Tibial nerve (tissue), 4 donors: Measurements from ENCODE around the gene MAP3K12. TPM values are rescaled to one million over a fixed set of nuclear protein-coding genes. Genes with fewer than 3 reads are reported as not detected.

Experiments
- DNase-seq, 2 donors: peaks; one replicate each; pipeline ENCODE4 v3.0.0-alpha.2; 2019; ENCODE audit warnings: low spot score in 2 of 2
- H3K27ac ChIP-seq, 4 donors: fragments of 200-600 bp; sonication (generic) in 3 of 4; one replicate each; pipeline ENCODE4 v1.5.1; 2017 to 2019; ENCODE audit warnings: mild to moderate bottlenecking in 1 of 4
- H3K27me3 ChIP-seq, 2 donors: fragments of 200-600 bp; sonication (generic) in 1 of 2; one replicate each; pipeline versions ENCODE4 v1.5.1 to v1.6.0; 2017 to 2019
- H3K36me3 ChIP-seq, 3 donors: fragments of 200-600 bp; sonication (generic); one replicate each; pipeline ENCODE4 v1.5.1; 2018 to 2019
- H3K4me1 ChIP-seq, 4 donors: fragments of 200-600 bp; sonication (generic) in 3 of 4; one replicate each; pipeline ENCODE4 v1.5.1; 2017 to 2019
- H3K4me3 ChIP-seq, 4 donors: fragments of 200-600 bp; sonication (generic) in 3 of 4; one replicate each; pipeline ENCODE4 v1.5.1; 2017 to 2019; ENCODE audit warnings: mild to moderate bottlenecking in 1 of 4, moderate library complexity in 1 of 4
- H3K9me3 ChIP-seq, 4 donors: fragments of 200-600 bp; sonication (generic) in 3 of 4; one replicate each; pipeline ENCODE4 v1.5.1; 2017 to 2019
- CTCF ChIP-seq, 5 experiments: fragments of 200-600 bp in 3 of 5; fragments of 450-650 bp in 2 of 5; sonication (generic) in 3 of 5; IDR thresholded peaks; one replicate each; pipeline ENCODE4 v1.5.1; 2016 to 2019; ENCODE audit warnings: antibody characterized with exemption in 5 of 5, mild to moderate bottlenecking in 3 of 5, moderate library complexity in 2 of 5
- EP300 ChIP-seq, 2 donors: sonication (generic); formaldehyde crosslinking; IDR thresholded peaks; one replicate each; pipeline ENCODE4 v1.6.1; 2017; ENCODE audit warnings: antibody characterized with exemption in 2 of 2, mild to moderate bottlenecking in 1 of 2
- POLR2A ChIP-seq, 2 donors: fragments of 450-650 bp; IDR thresholded peaks; one replicate each; pipeline ENCODE4 v1.6.1; 2017; ENCODE audit warnings: antibody characterized with exemption in 2 of 2, mild to moderate bottlenecking in 2 of 2, moderate library complexity in 2 of 2
- WGBS, 2 donors: methylation state at CpG; one replicate each; pipeline ENCODE4 v1.1.5; 2018; 5-methylcytosine and 5-hydroxymethylcytosine counted together
- total RNA-seq, 4 donors: library from RNA; depleted of rRNA; stranded (reverse); fragments of >200 nt; gene quantifications; one replicate each; pipeline ENCODE4 v1.1.0, GENCODE V29; 2016

The MAP3K12 gene
- total RNA-seq, 4 donors from 2014 or later = 35.6 to 95.1 (median 58.3) TPM

GRCh38 chr12:53516758-53517455 lies 17.6 kb upstream of the MAP3K12 start:
- H3K4me3 ChIP-seq = no peak overlapping the region

GRCh38 chr12:53515291-53515680 lies 16.0 kb upstream of the MAP3K12 start:
- Histone ChIP-seq H3K36me3 (peaks cover 0 to 100% (median 24%) of the 10 kb centered on the region in 3 donors), H3K4me3 (no peak overlapping the region)

More at GRCh38 chr12:53516758-53517455, 17.6 kb upstream of the MAP3K12 start:
- Histone ChIP-seq H3K27me3 (no peaks in the 10 kb centered on the region), H3K36me3 (peaks cover 0 to 100% (median 24%) of the 10 kb centered on the region in 3 donors), H3K27ac (no peak overlapping the region), H3K9me3 (no peaks in the 10 kb centered on the region), H3K4me1 (no peaks in the 10 kb centered on the region)
- TF ChIP-seq CTCF (IDR thresholded peaks at IDR 0.05) (no peak), POLR2A (IDR thresholded peaks at IDR 0.05) (no peak), EP300 (IDR thresholded peaks at IDR 0.05) (no peak)
- WGBS, 2 donors = 83% methylated on average over 13 of the region's 13 CpGs
- no peak for DNase-seq

GRCh38 chr12:53514628-53515290 lies 15.5 kb upstream of the MAP3K12 start:
- H3K27ac ChIP-seq = no peak overlapping the region
- H3K4me1 ChIP-seq = no peaks in the 10 kb centered on the region
- peaks cover 0 to 100% (median 24%) of the 10 kb centered on the region in 3 donors for H3K36me3 ChIP-seq
- H3K4me3 ChIP-seq = no peak overlapping the region
- no peak for DNase-seq
- no peaks in the 10 kb centered on the region for H3K9me3 ChIP-seq
- 81 to 82% methylated on average over 6 of the region's 6 CpGs for WGBS, 2 donors
- no peak for TF ChIP-seq POLR2A (IDR thresholded peaks at IDR 0.05)
- no peak for TF ChIP-seq CTCF (IDR thresholded peaks at IDR 0.05)
- no peak for TF ChIP-seq EP300 (IDR thresholded peaks at IDR 0.05)
- H3K27me3 ChIP-seq = no peaks in the 10 kb centered on the region

More at GRCh38 chr12:53515291-53515680, 16.0 kb upstream of the MAP3K12 start:
- 61 to 65% methylated on average over 2 of the region's 2 CpGs for WGBS, 2 donors
- no peak for DNase-seq
- Histone ChIP-seq H3K4me1 (no peaks in the 10 kb centered on the region), H3K9me3 (no peaks in the 10 kb centered on the region), H3K27me3 (no peaks in the 10 kb centered on the region), H3K27ac (no peak overlapping the region)
- TF ChIP-seq CTCF (IDR thresholded peaks at IDR 0.05) (no peak), POLR2A (IDR thresholded peaks at IDR 0.05) (no peak), EP300 (IDR thresholded peaks at IDR 0.05) (no peak)

GRCh38 chr12:53513712-53514410 lies 14.6 kb upstream of the MAP3K12 start:
- H3K27ac ChIP-seq = no peak overlapping the region
- H3K4me1 ChIP-seq = peaks cover 0 to 3% (median 2%) of the 10 kb centered on the region in 4 donors
- TF ChIP-seq POLR2A (IDR thresholded peaks at IDR 0.05) (no peak), CTCF (IDR thresholded peaks at IDR 0.05) (no peak), EP300 (IDR thresholded peaks at IDR 0.05) (no peak)
- peaks cover 0 to 94% (median 24%) of the 10 kb centered on the region in 3 donors for H3K36me3 ChIP-seq
- no peaks in the 10 kb centered on the region for H3K9me3 ChIP-seq
- no peaks in the 10 kb centered on the region for H3K27me3 ChIP-seq
- DNase-seq = no peak
- H3K4me3 ChIP-seq = no peak overlapping the region
- 74 to 77% methylated on average over 6 of the region's 6 CpGs for WGBS, 2 donors
